Measurements from ENCODE around the gene SHMT1. TPM values are rescaled to one million over a fixed set of nuclear protein-coding genes. Genes with fewer than 3 reads are reported as not detected.
"Not testable (repeated sequence)": the region's sequence is repeated elsewhere in the genome, so short reads cannot be mapped to it uniquely, and the experiment has no call there.

SHMT1 gene
- total and polyA plus RNA-seq, 2 donors: 16.1 to 34.2 TPM

DNA sequence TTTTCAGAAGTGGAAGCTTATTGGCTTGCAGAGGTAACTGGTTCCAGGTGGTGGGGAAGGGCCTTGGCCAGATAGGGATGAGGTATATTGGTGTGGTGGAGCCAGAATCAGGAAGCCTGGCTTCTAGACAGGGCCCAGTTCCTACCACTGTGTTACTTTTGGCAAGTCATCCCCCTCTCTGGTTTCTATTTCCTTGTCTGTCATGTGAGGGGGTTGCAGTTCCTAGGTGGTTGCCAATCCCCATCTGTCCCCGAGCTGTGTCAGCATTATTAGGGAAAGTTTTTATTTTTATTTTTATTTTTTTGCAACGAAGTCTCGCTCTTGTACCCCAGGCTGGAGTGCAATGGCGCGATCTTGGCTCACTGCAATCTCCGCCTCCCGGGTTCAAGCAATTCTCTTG lies 45.2 kb downstream of the SHMT1 start:
- WGBS: 97% methylated on average over 7 of the region's 7 CpGs
- peaks cover 0 to 5% of the 10 kb centered on the region in 2 donors for H3K9me3 ChIP-seq (ENCODE audit: control insufficient read depth in 2 of 2, insufficient read depth in 1 of 2, low read length in 1 of 2)
- peaks cover 24 to 27% of the 10 kb centered on the region in 2 donors for H3K36me3 ChIP-seq (ENCODE audit: control insufficient read depth in 2 of 2, insufficient read depth in 2 of 2, low read length in 1 of 2)
- no peak for DNase-seq (ENCODE audit: low read depth in 6 of 9, low spot score in 9 of 9)
- no peak overlapping the region for H3K27ac ChIP-seq (ENCODE audit: low read depth in 1 of 2, low read length in 1 of 2)
- peaks cover 21 to 45% of the 10 kb centered on the region in 2 donors for H3K4me1 ChIP-seq (ENCODE audit: control insufficient read depth in 2 of 2, insufficient read depth in 2 of 2, low read length in 2 of 2)
- H3K27me3 ChIP-seq (ENCODE audit: control insufficient read depth in 2 of 2, insufficient read depth in 1 of 2, low read length in 1 of 2): no peaks in the 10 kb centered on the region
- H3K4me3 ChIP-seq (ENCODE audit: low read length in 2 of 2): no peak overlapping the region

DNA sequence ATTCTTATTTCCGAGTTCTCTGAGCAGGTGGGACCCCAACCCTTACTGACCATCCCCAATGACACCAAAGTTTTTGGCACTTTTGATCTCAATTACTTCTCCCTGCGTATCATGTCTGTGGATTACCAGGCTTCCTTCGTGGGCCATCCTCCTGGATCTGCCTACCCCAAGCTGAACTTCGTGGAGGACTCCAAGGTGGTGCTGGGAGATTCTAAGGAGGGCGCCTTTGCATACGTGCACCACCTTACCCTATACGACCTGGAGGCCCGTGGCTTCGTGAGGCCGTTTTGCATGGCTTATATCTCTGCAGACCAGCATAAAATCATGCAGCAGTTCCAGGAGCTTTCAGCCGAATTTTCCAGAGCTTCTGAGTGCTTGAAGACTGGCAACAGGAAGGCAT lies 47.4 kb downstream of the SHMT1 start:
- WGBS: 76% methylated on average over 11 of the region's 11 CpGs
- Histone ChIP-seq H3K4me3 (ENCODE audit: low read length in 2 of 2) (peak overlapping the region; percentile 83 to 99), H3K9me3 (ENCODE audit: control insufficient read depth in 2 of 2, insufficient read depth in 1 of 2, low read length in 1 of 2) (peaks cover 0 to 5% of the 10 kb centered on the region in 2 donors), H3K27me3 (ENCODE audit: control insufficient read depth in 2 of 2, insufficient read depth in 1 of 2, low read length in 1 of 2) (no peaks in the 10 kb centered on the region), H3K36me3 (ENCODE audit: control insufficient read depth in 2 of 2, insufficient read depth in 2 of 2, low read length in 1 of 2) (peaks cover 25 to 33% of the 10 kb centered on the region in 2 donors), H3K27ac (ENCODE audit: low read depth in 1 of 2, low read length in 1 of 2) (peak overlapping the region; percentile 86 to 99), H3K4me1 (ENCODE audit: control insufficient read depth in 2 of 2, insufficient read depth in 2 of 2, low read length in 2 of 2) (peaks cover 27 to 56% of the 10 kb centered on the region in 2 donors)
- no peak for DNase-seq (ENCODE audit: low read depth in 6 of 9, low spot score in 9 of 9)

GRCh38 chr17:18315562-18315922 lies 47.8 kb downstream of the SHMT1 start:
- 7% methylated on average over 18 of the region's 18 CpGs for WGBS
- Histone ChIP-seq H3K9me3 (ENCODE audit: control insufficient read depth in 2 of 2, insufficient read depth in 1 of 2, low read length in 1 of 2) (peaks cover 0 to 5% of the 10 kb centered on the region in 2 donors), H3K27me3 (ENCODE audit: control insufficient read depth in 2 of 2, insufficient read depth in 1 of 2, low read length in 1 of 2) (no peaks in the 10 kb centered on the region), H3K27ac (ENCODE audit: low read depth in 1 of 2, low read length in 1 of 2) (peak overlapping the region; percentile 86 to 99), H3K36me3 (ENCODE audit: control insufficient read depth in 2 of 2, insufficient read depth in 2 of 2, low read length in 1 of 2) (peaks cover 23 to 33% of the 10 kb centered on the region in 2 donors), H3K4me1 (ENCODE audit: control insufficient read depth in 2 of 2, insufficient read depth in 2 of 2, low read length in 2 of 2) (peaks cover 27 to 56% of the 10 kb centered on the region in 2 donors), H3K4me3 (ENCODE audit: low read length in 2 of 2) (peak overlapping the region; percentile 83 to 99)
- DNase-seq (ENCODE audit: low read depth in 6 of 9, low spot score in 9 of 9): peak in 3 of 9 donors; percentile 4 to 13 (median 5)

DNA sequence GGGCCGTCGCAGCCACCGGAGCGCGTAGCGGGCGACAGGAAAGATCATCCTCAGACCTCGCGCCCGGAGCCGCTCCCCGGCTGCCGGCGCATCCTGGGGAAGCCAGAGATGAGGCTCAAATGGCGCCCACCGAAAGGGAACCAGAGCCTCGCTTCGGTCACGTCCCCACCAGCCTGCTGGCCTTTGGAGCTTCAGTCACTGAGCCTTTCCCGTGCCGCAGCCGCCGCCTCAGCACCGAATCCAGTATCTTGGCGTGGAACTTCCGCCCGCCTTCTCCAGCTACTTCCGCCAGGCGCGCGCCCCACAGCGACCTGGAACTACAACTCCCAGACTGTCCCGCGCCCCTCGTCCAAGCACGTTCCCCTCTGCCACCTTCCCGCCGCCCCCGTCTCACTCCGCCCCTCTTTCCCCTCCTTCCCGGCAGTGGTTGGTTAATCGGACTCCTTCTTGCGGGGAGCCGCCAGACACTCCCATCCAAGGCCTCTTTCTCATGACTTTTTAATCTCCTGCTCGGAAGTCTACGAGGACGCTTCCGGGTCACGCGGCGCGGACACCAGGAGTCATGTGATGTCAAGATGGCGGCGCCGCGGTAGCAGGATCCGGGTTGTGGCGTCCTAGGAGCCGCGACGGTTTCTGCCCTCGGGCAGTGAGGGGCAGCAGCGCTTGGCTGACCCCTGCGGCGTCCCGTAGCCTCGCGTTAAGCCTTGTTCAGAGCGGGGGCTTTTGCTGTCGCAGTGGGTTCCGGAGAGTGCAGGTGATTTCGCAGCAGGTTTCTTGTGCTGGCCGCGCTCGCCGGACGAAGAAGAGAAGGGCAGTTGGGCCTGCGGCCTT lies 48.4 kb downstream of the SHMT1 start, which contains the start of the genes SMCR8 and TOP3A:
Gene SMCR8 (plus strand): TSS at position 563 of the 831 bp plus-strand sequence. CDS start 497 bp downstream, outside the sequence.
Gene TOP3A (minus strand): TSS at position 264 of the 831 bp plus-strand sequence. CDS start 216 bp downstream, at position 48.
- WGBS: under 1% methylated on average over 78 of the region's 78 CpGs
- peaks cover 20 to 33% of the 10 kb centered on the region in 2 donors for H3K36me3 ChIP-seq (ENCODE audit: control insufficient read depth in 2 of 2, insufficient read depth in 2 of 2, low read length in 1 of 2)
- H3K4me3 ChIP-seq (ENCODE audit: low read length in 2 of 2): peak within 1 kb of the TSS; percentile 83 to 99

DNA sequence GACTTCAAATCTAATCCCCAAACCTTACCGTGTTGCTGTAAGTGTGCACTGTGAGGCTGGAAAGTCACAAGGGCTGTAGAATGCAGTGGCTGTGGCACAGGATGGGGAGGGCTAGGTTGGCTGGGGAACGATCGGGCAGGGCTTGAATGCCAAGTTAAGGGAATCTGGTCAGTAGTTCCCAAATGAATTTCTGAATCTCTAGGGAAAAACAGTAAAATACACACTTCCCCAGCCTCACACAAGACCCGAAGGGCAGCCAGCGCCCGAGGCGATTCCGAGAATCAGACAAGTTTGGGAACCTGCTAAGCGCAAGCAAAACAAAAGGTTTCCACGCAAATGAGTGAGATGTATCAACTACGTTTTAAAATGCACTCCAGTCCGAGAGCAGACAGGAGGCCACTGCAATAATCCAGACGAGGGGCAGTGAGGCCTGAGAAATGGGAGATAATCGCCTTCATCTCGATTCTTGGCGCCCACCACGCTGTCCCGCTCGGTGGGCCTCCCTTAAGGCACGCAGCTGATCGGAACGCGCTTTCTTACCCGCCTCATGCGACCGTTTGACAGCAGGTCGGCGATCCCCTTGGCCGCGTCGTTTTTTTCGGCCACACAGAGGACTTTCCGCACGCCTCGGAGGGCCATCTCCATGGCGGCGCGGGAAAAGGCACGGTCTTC lies 49.2 kb downstream of the SHMT1 start:
- peak overlapping the region; percentile 86 to 99 for H3K27ac ChIP-seq (ENCODE audit: low read depth in 1 of 2, low read length in 1 of 2)
- DNase-seq (ENCODE audit: low read depth in 6 of 9, low spot score in 9 of 9): peak in 5 of 9 donors; percentile 15 to 34 (median 19)
- under 1% methylated on average over 39 of the region's 39 CpGs for WGBS

More for the DNA sequence above, 48.4 kb downstream of the SHMT1 start, which contains the start of the genes SMCR8 and TOP3A:
- DNase-seq (ENCODE audit: low read depth in 6 of 9, low spot score in 9 of 9): peak; percentile 84 to 97 (median 94)
- H3K9me3 ChIP-seq (ENCODE audit: control insufficient read depth in 2 of 2, insufficient read depth in 1 of 2, low read length in 1 of 2): peaks cover 0 to 5% of the 10 kb centered on the region in 2 donors
- no peaks in the 10 kb centered on the region for H3K27me3 ChIP-seq (ENCODE audit: control insufficient read depth in 2 of 2, insufficient read depth in 1 of 2, low read length in 1 of 2)
- H3K27ac ChIP-seq (ENCODE audit: low read depth in 1 of 2, low read length in 1 of 2): peak within 1 kb of the TSS; percentile 86 to 99
- H3K4me1 ChIP-seq (ENCODE audit: control insufficient read depth in 2 of 2, insufficient read depth in 2 of 2, low read length in 2 of 2): peaks cover 23 to 53% of the 10 kb centered on the region in 2 donors

GRCh38 chr17:18309202-18309601 lies 54.1 kb downstream of the SHMT1 start:
- Histone ChIP-seq H3K9me3 (ENCODE audit: control insufficient read depth in 2 of 2, insufficient read depth in 1 of 2, low read length in 1 of 2) (no peaks in the 10 kb centered on the region), H3K36me3 (ENCODE audit: control insufficient read depth in 2 of 2, insufficient read depth in 2 of 2, low read length in 1 of 2) (peaks cover 35 to 54% of the 10 kb centered on the region in 2 donors), H3K27ac (ENCODE audit: low read depth in 1 of 2, low read length in 1 of 2) (no peak overlapping the region), H3K27me3 (ENCODE audit: control insufficient read depth in 2 of 2, insufficient read depth in 1 of 2, low read length in 1 of 2) (no peaks in the 10 kb centered on the region), H3K4me1 (ENCODE audit: control insufficient read depth in 2 of 2, insufficient read depth in 2 of 2, low read length in 2 of 2) (peaks cover 15 to 22% of the 10 kb centered on the region in 2 donors), H3K4me3 (ENCODE audit: low read length in 2 of 2) (no peak overlapping the region)
- DNase-seq (ENCODE audit: low read depth in 6 of 9, low spot score in 9 of 9): no peak
- 96% methylated on average over 4 of the region's 4 CpGs for WGBS

More for the DNA sequence above, 49.2 kb downstream of the SHMT1 start:
- Histone ChIP-seq H3K27me3 (ENCODE audit: control insufficient read depth in 2 of 2, insufficient read depth in 1 of 2, low read length in 1 of 2) (no peaks in the 10 kb centered on the region), H3K36me3 (ENCODE audit: control insufficient read depth in 2 of 2, insufficient read depth in 2 of 2, low read length in 1 of 2) (peaks cover 19 to 32% of the 10 kb centered on the region in 2 donors), H3K4me1 (ENCODE audit: control insufficient read depth in 2 of 2, insufficient read depth in 2 of 2, low read length in 2 of 2) (peaks cover 22 to 53% of the 10 kb centered on the region in 2 donors), H3K4me3 (ENCODE audit: low read length in 2 of 2) (peak overlapping the region; percentile 83 to 99), H3K9me3 (ENCODE audit: control insufficient read depth in 2 of 2, insufficient read depth in 1 of 2, low read length in 1 of 2) (peaks cover 0 to 5% of the 10 kb centered on the region in 2 donors)

DNA sequence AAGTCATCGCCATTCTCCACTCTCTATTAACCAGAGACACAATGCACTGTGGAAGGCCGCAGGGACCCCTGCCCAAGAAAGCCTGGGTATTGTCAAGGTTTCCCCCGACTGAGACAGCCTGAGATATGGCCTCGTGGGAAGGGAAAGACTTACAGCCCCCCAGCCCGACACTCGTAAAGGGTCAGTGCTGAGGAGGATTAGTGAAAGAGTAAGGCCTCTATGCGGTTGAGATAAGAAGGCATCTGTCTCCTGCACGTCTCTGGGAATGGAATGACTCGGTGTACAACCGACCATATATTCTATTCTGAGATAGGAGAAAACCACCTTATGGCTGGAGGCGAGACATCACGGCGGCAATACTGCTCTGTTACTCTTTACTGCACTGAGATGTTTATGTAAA lies 60.1 kb downstream of the SHMT1 start:
- H3K36me3 ChIP-seq (ENCODE audit: control insufficient read depth in 2 of 2, insufficient read depth in 2 of 2, low read length in 1 of 2): peaks cover 69 to 83% of the 10 kb centered on the region in 2 donors
- H3K27me3 ChIP-seq (ENCODE audit: control insufficient read depth in 2 of 2, insufficient read depth in 1 of 2, low read length in 1 of 2); DNase-seq (ENCODE audit: low read depth in 6 of 9, low spot score in 9 of 9); H3K4me1 ChIP-seq (ENCODE audit: control insufficient read depth in 2 of 2, insufficient read depth in 2 of 2, low read length in 2 of 2); H3K9me3 ChIP-seq (ENCODE audit: control insufficient read depth in 2 of 2, insufficient read depth in 1 of 2, low read length in 1 of 2); H3K4me3 ChIP-seq (ENCODE audit: low read length in 2 of 2); H3K27ac ChIP-seq (ENCODE audit: low read depth in 1 of 2, low read length in 1 of 2): not testable (repeated sequence)
- 97% methylated on average over 13 of the region's 13 CpGs for WGBS

GRCh38 chr17:18300725-18301480 lies 62.4 kb downstream of the SHMT1 start:
- H3K27me3 ChIP-seq (ENCODE audit: control insufficient read depth in 2 of 2, insufficient read depth in 1 of 2, low read length in 1 of 2): no peaks in the 10 kb centered on the region
- H3K27ac ChIP-seq (ENCODE audit: low read depth in 1 of 2, low read length in 1 of 2): no peak overlapping the region

More at GRCh38 chr17:18300725-18301480, 62.4 kb downstream of the SHMT1 start:
- no peaks in the 10 kb centered on the region for H3K4me1 ChIP-seq (ENCODE audit: control insufficient read depth in 2 of 2, insufficient read depth in 2 of 2, low read length in 2 of 2)
- H3K9me3 ChIP-seq (ENCODE audit: control insufficient read depth in 2 of 2, insufficient read depth in 1 of 2, low read length in 1 of 2): no peaks in the 10 kb centered on the region
- no peak overlapping the region for H3K4me3 ChIP-seq (ENCODE audit: low read length in 2 of 2)
- DNase-seq (ENCODE audit: low read depth in 6 of 9, low spot score in 9 of 9): no peak
- H3K36me3 ChIP-seq (ENCODE audit: control insufficient read depth in 2 of 2, insufficient read depth in 2 of 2, low read length in 1 of 2): peaks cover 59 to 70% of the 10 kb centered on the region in 2 donors
- whole genome bisulfite sequencing: 96% methylated on average over 8 of the region's 8 CpGs
